K562 (cell line): Measurements from ENCODE around the gene VILL. TPM values are rescaled to one million over a fixed set of nuclear protein-coding genes. Genes with fewer than 3 reads are reported as not detected.

Experiments
- SIN3B ChIP-seq: fragments of 450-650 bp; IDR thresholded peaks from 2 replicates; pipeline ENCODE4 v1.6.1; 2017; ENCODE audit warnings: low read depth, mild to moderate bottlenecking, moderate library complexity
- TCF15 ChIP-seq: fragments of 250-450 bp; sonication (Bioruptor Pico); IDR thresholded peaks from 2 replicates; pipeline ENCODE4 v1.8.0; 2022; ENCODE audit warnings: moderate library complexity, mild to moderate bottlenecking, inconsistent platforms
- TFE3 ChIP-seq: fragments of 450-650 bp; formaldehyde crosslinking; IDR thresholded peaks from 2 replicates; pipeline ENCODE4 v1.4.0; 2020; ENCODE audit warnings: mild to moderate bottlenecking, mixed read lengths
- TRIM25 ChIP-seq: fragments of 450-650 bp; IDR thresholded peaks from 2 replicates; pipeline ENCODE4 v1.7.0; 2016; ENCODE audit warnings: borderline replicate concordance
- USF1 ChIP-seq: sonication (generic); formaldehyde crosslinking; IDR thresholded peaks from 2 replicates; pipeline ENCODE4 v1.9.0; 2022; ENCODE audit warnings: mild to moderate bottlenecking, missing genetic modification reagents
- ZFX ChIP-seq: sonication (generic); formaldehyde crosslinking; IDR thresholded peaks from 2 replicates; pipeline ENCODE4 v1.8.0; 2022; ENCODE audit warnings: mild to moderate bottlenecking, missing genetic modification reagents, moderate library complexity
- polyA plus RNA-seq, 8 experiments: library from polyadenylated mRNA; depleted of rRNA in 4 of 8; stranded (reverse) in 5 of 8; unstranded in 3 of 8; fragments of >200 nt; fragmentation: Nextera tagmentation in 2 of 8; fragmentation: Illumina TruSeq in 1 of 8; extraction: Ambion mirVana in 2 of 8; extraction: Trizol in 1 of 8; gene quantifications; 2 replicates each; pipeline versions ENCODE4 v1.2.1 to v1.2.3, GENCODE V29; 2011 to 2014; ENCODE audit warnings: inconsistent platforms in 1 of 8, missing spikeins in 1 of 8
- total RNA-seq, 7 experiments: library from RNA; depleted of rRNA in 6 of 7; stranded (reverse); fragments of >200 nt in 6 of 7; fragmentation: Illumina TruSeq in 2 of 7; extraction: Trizol in 2 of 7; gene quantifications; 2 replicates each; pipeline versions ENCODE4 v1.2.1 to v1.2.3, GENCODE V29; 2011 to 2021; ENCODE audit warnings: low replicate concordance in 1 of 7

The VILL gene
- total and polyA plus RNA-seq, 9 of the 15 experiments (the other 6 are each of a cell fraction or from before 2014, with no cell fraction given): 0.11 to 16.0 (median 8.8) TPM

- TF ChIP-seq TCF15 (CRISPR knock-in tag): no peak
- no peak for TF ChIP-seq USF1 (CRISPR knock-in tag)
- no peak for TF ChIP-seq TFE3
- TF ChIP-seq SIN3B: no peak
- no peak for TF ChIP-seq ZFX
- TF ChIP-seq TRIM25: no peak
Measured at GRCh38 chr3:37944391-37944842, 46.2 kb upstream of the VILL start (continued).
